GM23248 (cell line): ENCODE data around the gene WDR88. TPM values are rescaled to one million over a fixed set of nuclear protein-coding genes. Genes with fewer than 3 reads are reported as not detected.
"Not testable (repeated sequence)": the region's sequence is repeated elsewhere in the genome, so short reads cannot be mapped to it uniquely, and the experiment has no call there.

Experiments used
- DNase-seq: peaks from one replicate; pipeline ENCODE4 v3.0.0-alpha.2; 2015
- H2AFZ ChIP-seq: fragments of 200-600 bp; sonication (generic); 2 replicates; pipeline ENCODE4 v1.6.1; 2016; ENCODE audit warnings: antibody characterized with exemption
- H3F3A ChIP-seq: fragments of 200-600 bp; sonication (generic); 2 replicates; pipeline ENCODE4 v1.6.1; 2016; ENCODE audit warnings: mild to moderate bottlenecking, antibody characterized with exemption, mixed run types; ENCODE audit not compliant: insufficient read depth
- H3K27ac ChIP-seq: fragments of 200-600 bp; sonication (generic); 2 replicates; pipeline ENCODE4 v1.5.1; 2016; ENCODE audit warnings: mild to moderate bottlenecking
- H3K27me3 ChIP-seq: fragments of 200-600 bp; sonication (generic); replicated peaks from 2 replicates; pipeline ENCODE4 v1.6.1; 2016; ENCODE audit warnings: mild to moderate bottlenecking; ENCODE audit not compliant: insufficient read depth
- H3K36me3 ChIP-seq: fragments of 200-600 bp; sonication (generic); 2 replicates; pipeline ENCODE4 v1.6.1; 2016; ENCODE audit warnings: low read depth, mild to moderate bottlenecking
- H3K4me1 ChIP-seq: fragments of 200-600 bp; sonication (generic); 2 replicates; pipeline ENCODE4 v1.6.1; 2016; ENCODE audit warnings: mild to moderate bottlenecking; ENCODE audit not compliant: insufficient read depth
- H3K4me2 ChIP-seq: fragments of 200-600 bp; sonication (generic); one replicate; pipeline ENCODE4 v1.6.1; 2016; ENCODE audit warnings: mild to moderate bottlenecking; ENCODE audit not compliant: unreplicated experiment
- H3K4me3 ChIP-seq: fragments of 200-600 bp; sonication (generic); 2 replicates; pipeline ENCODE4 v1.5.1; 2016; ENCODE audit warnings: mild to moderate bottlenecking
- H3K79me2 ChIP-seq: fragments of 200-600 bp; sonication (generic); 2 replicates; pipeline ENCODE4 v1.6.1; 2016; ENCODE audit warnings: mild to moderate bottlenecking; ENCODE audit not compliant: insufficient read depth
- H3K9ac ChIP-seq: fragments of 200-600 bp; sonication (generic); 2 replicates; pipeline ENCODE4 v1.6.1; 2016; ENCODE audit warnings: mild to moderate bottlenecking
- H3K9me2 ChIP-seq: fragments of 200-600 bp; sonication (generic); 2 replicates; pipeline ENCODE4 v1.6.1; 2016; ENCODE audit warnings: mixed run types, mild to moderate bottlenecking, moderate library complexity; ENCODE audit not compliant: insufficient read depth
- H3K9me3 ChIP-seq: fragments of 200-600 bp; sonication (generic); one replicate; pipeline ENCODE4 v1.6.1; 2017; ENCODE audit warnings: low read depth
- H4K20me1 ChIP-seq: fragments of 200-600 bp; sonication (generic); 2 replicates; pipeline ENCODE4 v1.6.0; 2016; ENCODE audit not compliant: insufficient read depth
- EZH2 ChIP-seq: fragments of 200-600 bp; sonication (generic); IDR thresholded peaks from 2 replicates; pipeline ENCODE4 v1.6.1; 2018; ENCODE audit warnings: antibody characterized with exemption, mild to moderate bottlenecking; ENCODE audit not compliant: insufficient read depth, poor library complexity, severe bottlenecking
- EZH2phosphoT487 ChIP-seq: fragments of 200-600 bp; sonication (generic); IDR thresholded peaks from 2 replicates; pipeline ENCODE4 v1.6.1; 2018; ENCODE audit warnings: antibody characterized with exemption, moderate library complexity, mild to moderate bottlenecking, low read depth; ENCODE audit not compliant: insufficient read depth
- WGBS, 2 experiments: methylation state at CpG; one replicate each; pipeline ENCODE4 v1.1.6; 2015 to 2017; ENCODE audit warnings: low lambda C conversion rate in 2 of 2, low coverage in 1 of 2; ENCODE audit errors: missing lambda C conversion rate in 2 of 2; 5-methylcytosine and 5-hydroxymethylcytosine counted together
- in situ Hi-C: fragments of 300-500 bp; cut with MboI; formaldehyde crosslinking; loops from 2 replicates; pipeline ENCODE4 v1.15.0; 2020
- polyA plus RNA-seq: library from polyadenylated mRNA; unstranded; fragments of >200 nt; fragmentation: Nextera tagmentation; extraction: Ambion mirVana; gene quantifications from 2 replicates; pipeline ENCODE4 v1.2.1, GENCODE V29; 2016
- total RNA-seq: library from RNA; depleted of rRNA; stranded (reverse); fragments of >200 nt; shearing (Covaris generic); gene quantifications from 2 replicates; pipeline ENCODE4 v1.2.3, GENCODE V29; 2014

Gene WDR88
- total and polyA plus RNA-seq, 2 experiments from 2014 or later = 0.10 TPM; not detected in 1

- no peak for TF ChIP-seq EZH2phosphoT487
- no peak for TF ChIP-seq EZH2
- H3K4me3 ChIP-seq = no peak overlapping the region
- no peaks in the 10 kb centered on the region for H3K27me3 ChIP-seq
- H3K4me2 ChIP-seq = no peak overlapping the region
- H3K9ac ChIP-seq = no peak overlapping the region
- H3K9me2 ChIP-seq = no peaks in the 10 kb centered on the region
- in situ Hi-C loops = no loop called here
- H3K36me3 ChIP-seq = no peaks in the 10 kb centered on the region
- no peaks in the 10 kb centered on the region for H3K79me2 ChIP-seq
- H4K20me1 ChIP-seq = no peaks in the 10 kb centered on the region
- no peak overlapping the region for H3K27ac ChIP-seq
- no peak for DNase-seq
- no peaks in the 10 kb centered on the region for H3K9me3 ChIP-seq
- H3F3A ChIP-seq = no peaks in the 10 kb centered on the region
- H3K4me1 ChIP-seq = no peaks in the 10 kb centered on the region
- 82 to 89% methylated on average over 6 of the region's 6 CpGs for WGBS, 2 experiments
- H2AFZ ChIP-seq = no peak overlapping the region
Observed at GRCh38 chr19:33163481-33163880, 31.6 kb downstream of the WDR88 start.

GRCh38 chr19:33166037-33166436, 34.1 kb downstream of the WDR88 start:
- H3K9me3 ChIP-seq, DNase-seq, H3K79me2 ChIP-seq, H3K27ac ChIP-seq, H3K9ac ChIP-seq, H3K4me1 ChIP-seq, H4K20me1 ChIP-seq, in situ Hi-C loops, H3F3A ChIP-seq, H2AFZ ChIP-seq, H3K9me2 ChIP-seq, H3K4me2 ChIP-seq, H3K27me3 ChIP-seq, H3K4me3 ChIP-seq, H3K36me3 ChIP-seq: not testable (repeated sequence)
- WGBS, 2 experiments = 47 to 50% methylated on average over 6 of the region's 6 CpGs

GRCh38 chr19:33167438-33167837, 35.5 kb downstream of the WDR88 start:
- Histone ChIP-seq H3K27me3 (no peaks in the 10 kb centered on the region), H3K9me3 (no peaks in the 10 kb centered on the region), H3F3A (peaks cover 3% of the 10 kb centered on the region; the same call in 1 of the 2 replicates), H3K27ac (no peak overlapping the region), H2AFZ (no peak overlapping the region), H3K4me2 (no peak overlapping the region), H3K9me2 (no peaks in the 10 kb centered on the region), H3K36me3 (no peaks in the 10 kb centered on the region), H3K4me3 (no peak overlapping the region), H3K79me2 (no peaks in the 10 kb centered on the region), H3K9ac (no peak overlapping the region), H4K20me1 (no peaks in the 10 kb centered on the region), H3K4me1 (peaks cover 8% of the 10 kb centered on the region)
- no peak for DNase-seq
- in situ Hi-C loops = no loop called here
- TF ChIP-seq EZH2 (no peak), EZH2phosphoT487 (no peak)
- 88% methylated on average over 1 of the region's 1 CpG for WGBS, 2 experiments

GRCh38 chr19:33168528-33168927, 36.6 kb downstream of the WDR88 start:
- Histone ChIP-seq H3K36me3 (no peaks in the 10 kb centered on the region), H3K27me3 (no peaks in the 10 kb centered on the region), H3K4me3 (no peak overlapping the region), H3K4me2 (no peak overlapping the region), H3K4me1 (peaks cover 8% of the 10 kb centered on the region), H3K79me2 (no peaks in the 10 kb centered on the region), H4K20me1 (no peaks in the 10 kb centered on the region), H3K9me3 (no peaks in the 10 kb centered on the region), H3K9me2 (no peaks in the 10 kb centered on the region), H3K9ac (no peak overlapping the region), H2AFZ (no peak overlapping the region), H3K27ac (no peak overlapping the region), H3F3A (peaks cover 3% of the 10 kb centered on the region; the same call in 1 of the 2 replicates)
- TF ChIP-seq EZH2phosphoT487 (no peak), EZH2 (no peak)
- DNase-seq = no peak
- in situ Hi-C loops = no loop called here
- 46 to 72% methylated on average over 1 of the region's 1 CpG for WGBS, 2 experiments

- Histone ChIP-seq H3K36me3 (no peaks in the 10 kb centered on the region), H3K4me2 (no peak overlapping the region), H3K9ac (no peak overlapping the region), H2AFZ (no peak overlapping the region), H3K9me2 (no peaks in the 10 kb centered on the region), H3K79me2 (peaks cover 10% of the 10 kb centered on the region), H3K9me3 (no peaks in the 10 kb centered on the region), H3K27me3 (no peaks in the 10 kb centered on the region), H3K4me3 (no peak overlapping the region), H3K27ac (no peak overlapping the region), H3K4me1 (peaks cover 8% of the 10 kb centered on the region), H4K20me1 (no peaks in the 10 kb centered on the region), H3F3A (peaks cover 3% of the 10 kb centered on the region; the same call in 1 of the 2 replicates)
- in situ Hi-C loops = no loop called here
- 92 to 100% methylated on average over 1 of the region's 1 CpG for WGBS, 2 experiments
- no peak for DNase-seq
- TF ChIP-seq EZH2phosphoT487 = no peak
- TF ChIP-seq EZH2 = no peak
Observed at GRCh38 chr19:33171222-33171795, 39.4 kb downstream of the WDR88 start.
